Motor neuron (in vitro differentiated cells): ENCODE measurements around the gene RNF225. TPM values are rescaled to one million over a fixed set of nuclear protein-coding genes. Genes with fewer than 3 reads are reported as not detected.
"Not testable (repeated sequence)": the region's sequence is repeated elsewhere in the genome, so short reads cannot be mapped to it uniquely, and the experiment has no call there.

ENCODE experiments used
- ATAC-seq, 8 experiments: fragments of 200-7000 bp; cut with Tn5 transposase; replicated peaks in 6 of 8; 2 replicates each; pipeline ENCODE4 v1.8.0; 2021; ENCODE audit warnings: mild to moderate bottlenecking in 8 of 8, moderate library complexity in 8 of 8
- H3K27ac ChIP-seq, 2 donors: fragments of 250-450 bp; sonication (Bioruptor Pico); 2 replicates each; pipeline ENCODE4 v1.9.0; 2021; ENCODE audit warnings: antibody characterized with exemption in 2 of 2, mild to moderate bottlenecking in 2 of 2, moderate library complexity in 1 of 2
- H3K4me1 ChIP-seq, 2 donors: fragments of 250-450 bp; sonication (Bioruptor Pico); replicated peaks in 1 of 2; 2 replicates each; pipeline ENCODE4 v1.6.1; 2021; ENCODE audit warnings: antibody characterized with exemption in 2 of 2, mild to moderate bottlenecking in 2 of 2, moderate library complexity in 1 of 2
- H3K4me3 ChIP-seq, 5 donors: fragments of 250-450 bp; sonication (Bioruptor Pico); 2 replicates each; pipeline ENCODE4 v1.9.0; 2021; ENCODE audit warnings: antibody characterized with exemption in 5 of 5, mild to moderate bottlenecking in 5 of 5, moderate library complexity in 4 of 5
- WGBS, 10 experiments: fragments of 450-650 bp; shearing (Covaris generic); methylation state at CpG; one replicate each; pipeline ENCODE4 v1.0.0; 2022; 5-methylcytosine and 5-hydroxymethylcytosine counted together
- in situ Hi-C, 9 experiments: fragments of 400-800 bp; cut with MboI; loops; one replicate each; pipeline ENCODE4 v1.15.0; 2021; ENCODE audit warnings: low sequenced_read_pairs in 9 of 9, low pct_unique_long_range_greater_than_20kb in 2 of 9; ENCODE audit not compliant: unreplicated experiment in 9 of 9
- total RNA-seq, 8 experiments: library from RNA; unstranded; fragments of 300-600 nt; gene quantifications; 2 replicates each; pipeline versions ENCODE4 v1.2.3 to v1.2.4, GENCODE V29; 2022

RNF225 gene
- total RNA-seq: not detected

GRCh38 chr19:58395220-58395978, at the start of gene RNF225:
RNF225 (plus strand) TSS chr19:58395656; CDS start chr19:58396090, 434 bp downstream.
- in situ Hi-C loops: no loop called here
- peak; percentile 9 to 40 (median 24) for ATAC-seq
- Histone ChIP-seq H3K27ac (no peak within 1 kb of the TSS), H3K4me1 (peaks cover 4 to 7% of the 10 kb centered on the region in 2 donors), H3K4me3 (peak within 1 kb of the TSS in 1 of 5 donors; percentile 15)
- WGBS, 10 experiments: 0 to 95% (median 33%) methylated on average over 1 to 3 of the region's 21 CpGs; no CpG with 5 or more reads in 5 of the 10 experiments

- Histone ChIP-seq H3K4me1 (peaks cover 5 to 9% of the 10 kb centered on the region in 2 donors), H3K4me3 (peak overlapping the region; percentile 55 to 92 (median 67)), H3K27ac (peak overlapping the region; percentile 75 to 94)
- in situ Hi-C loops: no loop called here
- peak; percentile 44 to 93 (median 92) for ATAC-seq
- 0 to 13% (median 3%) methylated on average over 1 to 10 of the region's 82 CpGs; no CpG with 5 or more reads in 4 of the 10 experiments for WGBS, 10 experiments
These were observed 48.2 kb upstream of the RNF225 start for GRCh38 chr19:58346961-58347929.

DNA sequence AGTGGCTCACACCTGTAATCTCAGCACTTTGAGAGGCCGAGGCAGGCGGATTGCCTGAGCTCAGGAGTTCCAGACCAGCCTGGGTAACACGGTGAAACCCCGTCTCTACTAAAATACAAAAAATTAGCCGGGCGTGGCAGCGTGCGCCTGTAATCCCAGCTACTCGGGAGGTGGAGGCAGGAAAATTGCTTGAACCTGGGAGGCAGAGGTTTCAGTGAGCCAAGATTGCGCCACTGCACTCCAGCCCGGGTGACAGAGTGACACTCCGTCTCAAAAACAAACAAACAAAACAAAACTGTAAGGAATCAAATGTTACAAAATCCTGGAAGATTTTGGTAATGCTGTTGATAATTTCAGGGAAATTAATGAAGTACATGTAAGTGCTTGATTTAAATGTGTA, 47.4 kb upstream of the RNF225 start:
- H3K27ac ChIP-seq, ATAC-seq, in situ Hi-C loops, H3K4me1 ChIP-seq: not testable (repeated sequence)
- H3K4me3 ChIP-seq: peak overlapping the region; percentile 55 to 92 (median 67)
- WGBS, 10 experiments: 0 to 20% (median 4%) methylated on average over 5 to 12 of the region's 12 CpGs; no CpG with 5 or more reads in 3 of the 10 experiments

DNA sequence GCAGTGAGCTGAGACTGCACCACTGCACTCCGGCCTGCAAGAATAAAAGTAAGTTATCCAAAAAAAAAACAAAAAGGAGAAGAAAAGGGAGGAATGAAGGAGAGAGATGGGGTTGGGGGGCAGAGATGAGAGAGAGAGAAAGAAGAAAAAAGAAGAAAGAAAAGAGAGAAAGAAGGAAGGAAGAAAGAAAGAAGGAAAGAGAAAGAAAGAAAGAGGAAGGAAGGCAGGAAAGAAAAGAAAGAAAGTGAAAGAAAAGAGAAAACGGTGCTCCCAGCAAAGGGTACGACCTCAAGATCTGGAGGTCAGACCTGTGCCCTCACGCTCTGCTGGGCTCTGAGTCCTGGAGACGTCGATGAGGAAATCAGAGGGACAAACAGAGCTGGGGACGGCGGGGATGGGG, 45.9 kb upstream of the RNF225 start:
- 35 to 100% (median 80%) methylated on average over 1 to 8 of the region's 8 CpGs; no CpG with 5 or more reads in 2 of the 10 experiments for WGBS, 10 experiments
- in situ Hi-C loops: no loop called here

DNA sequence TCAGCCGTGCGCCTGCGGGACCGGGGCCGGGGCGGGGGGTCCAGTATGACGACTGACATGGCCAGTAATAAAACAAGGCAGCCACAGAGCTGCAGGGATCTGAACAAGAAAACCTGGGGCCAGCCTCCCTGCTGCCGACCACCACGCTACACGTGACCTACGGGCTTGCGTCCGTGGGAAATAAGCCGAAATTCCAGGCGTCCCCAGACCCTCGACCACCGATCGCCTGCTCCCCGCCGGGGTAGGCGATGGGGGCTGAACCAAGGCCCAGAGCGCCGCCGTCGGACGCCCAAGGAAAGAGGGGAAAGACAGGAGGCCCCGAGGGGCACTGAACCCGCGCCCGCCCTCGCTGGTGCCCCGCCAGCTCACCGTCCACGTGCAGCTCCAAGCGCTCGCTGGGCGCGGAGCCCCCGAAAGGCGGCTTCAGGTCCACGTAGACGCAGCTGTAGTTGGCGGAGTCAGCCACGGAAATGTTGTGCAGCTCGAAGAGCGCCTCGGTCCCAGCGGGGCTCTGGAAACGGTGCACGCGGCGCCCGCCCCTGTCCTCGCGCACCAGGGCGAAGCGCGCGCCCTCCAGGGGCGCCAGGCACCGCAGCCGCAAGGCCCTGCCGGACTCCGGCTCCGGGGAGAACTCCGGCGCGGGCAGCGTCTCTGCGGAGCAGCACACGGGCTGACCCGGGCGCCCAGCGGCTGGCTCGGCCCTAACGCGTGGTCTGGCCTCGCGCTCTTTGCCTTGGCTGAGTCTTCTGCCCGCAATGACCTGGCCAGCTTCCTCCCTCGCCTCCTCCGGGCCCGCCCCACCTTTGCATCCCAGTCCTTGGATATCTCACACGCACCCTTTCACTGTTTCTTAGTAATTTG, 45.2 kb upstream of the RNF225 start:
- in situ Hi-C loops: no loop called here
- H3K27ac ChIP-seq: no peak overlapping the region
- no peak for ATAC-seq
- 58 to 95% (median 83%) methylated on average over 1 to 15 of the region's 84 CpGs; no CpG with 5 or more reads in 4 of the 10 experiments for WGBS, 10 experiments
- no peak overlapping the region for H3K4me3 ChIP-seq
- peaks cover 5 to 9% of the 10 kb centered on the region in 2 donors for H3K4me1 ChIP-seq

More for the DNA sequence above, 45.9 kb upstream of the RNF225 start:
- Histone ChIP-seq H3K4me3 (no peak overlapping the region), H3K27ac (no peak overlapping the region), H3K4me1 (peaks cover 5 to 9% of the 10 kb centered on the region in 2 donors)
- no peak for ATAC-seq

DNA sequence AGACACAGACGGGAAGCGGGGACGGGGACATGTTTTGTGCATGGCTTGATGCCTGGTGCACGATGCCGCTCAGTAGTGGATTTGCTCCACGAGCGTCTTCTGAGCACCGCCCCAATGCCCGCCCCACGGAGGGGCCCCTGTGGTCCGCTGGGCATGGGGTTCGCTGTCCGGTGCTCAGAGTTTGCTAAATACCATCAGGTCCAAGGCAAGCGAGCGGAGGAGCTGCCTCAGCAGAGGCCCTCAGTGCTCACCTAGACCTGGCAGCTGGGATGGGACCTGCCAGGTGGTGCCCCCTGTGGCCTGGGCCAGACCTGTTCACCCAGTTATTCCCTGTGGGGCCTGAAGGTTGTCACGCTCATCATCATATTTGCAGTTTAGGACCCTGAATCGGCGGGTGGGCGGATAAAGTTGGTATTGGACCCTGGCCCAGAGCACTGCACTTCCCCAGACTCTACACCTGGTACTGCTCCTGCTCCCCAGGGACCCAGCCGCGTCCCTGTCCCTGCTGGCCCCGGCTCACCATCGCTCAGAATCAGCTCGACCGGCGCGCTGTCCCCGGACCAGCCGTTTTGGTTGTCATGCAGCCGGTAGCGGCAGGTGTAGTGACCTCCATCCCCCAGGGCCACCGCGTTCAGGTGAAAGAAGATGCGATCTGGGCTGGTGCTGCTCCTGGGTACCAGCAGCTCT, 44.4 kb upstream of the RNF225 start:
- Histone ChIP-seq H3K4me1 (peaks cover 5% of the 10 kb centered on the region in 2 donors), H3K27ac (no peak overlapping the region), H3K4me3 (no peak overlapping the region)
- 82 to 100% (median 96%) methylated on average over 1 to 20 of the region's 34 CpGs; no CpG with 5 or more reads in 3 of the 10 experiments for WGBS, 10 experiments
- ATAC-seq: no peak
- in situ Hi-C loops: no loop called here

DNA sequence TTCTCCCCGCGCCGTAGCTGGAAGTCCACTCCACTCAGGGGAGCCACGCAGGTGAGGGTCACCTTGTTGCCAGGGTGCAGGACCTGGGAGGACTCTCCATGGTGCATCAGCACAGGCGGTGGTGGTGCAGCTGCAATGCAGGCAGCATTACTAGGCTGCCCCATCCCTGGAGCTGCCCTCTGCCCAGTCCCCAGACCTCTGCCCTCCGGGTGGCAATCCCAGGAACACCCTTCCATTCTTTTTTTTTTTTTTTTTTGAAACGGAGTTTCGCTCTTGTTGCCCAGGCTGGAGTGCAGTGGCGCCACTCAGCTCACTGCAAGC, 43.9 kb upstream of the RNF225 start:
- H3K4me3 ChIP-seq: no peak overlapping the region
- H3K27ac ChIP-seq: no peak overlapping the region
- no peak for ATAC-seq
- in situ Hi-C loops: no loop called here
- H3K4me1 ChIP-seq: peaks cover 0 to 5% of the 10 kb centered on the region in 2 donors
- WGBS, 10 experiments: 57 to 100% (median 90%) methylated on average over 1 to 6 of the region's 9 CpGs; no CpG with 5 or more reads in 5 of the 10 experiments

DNA sequence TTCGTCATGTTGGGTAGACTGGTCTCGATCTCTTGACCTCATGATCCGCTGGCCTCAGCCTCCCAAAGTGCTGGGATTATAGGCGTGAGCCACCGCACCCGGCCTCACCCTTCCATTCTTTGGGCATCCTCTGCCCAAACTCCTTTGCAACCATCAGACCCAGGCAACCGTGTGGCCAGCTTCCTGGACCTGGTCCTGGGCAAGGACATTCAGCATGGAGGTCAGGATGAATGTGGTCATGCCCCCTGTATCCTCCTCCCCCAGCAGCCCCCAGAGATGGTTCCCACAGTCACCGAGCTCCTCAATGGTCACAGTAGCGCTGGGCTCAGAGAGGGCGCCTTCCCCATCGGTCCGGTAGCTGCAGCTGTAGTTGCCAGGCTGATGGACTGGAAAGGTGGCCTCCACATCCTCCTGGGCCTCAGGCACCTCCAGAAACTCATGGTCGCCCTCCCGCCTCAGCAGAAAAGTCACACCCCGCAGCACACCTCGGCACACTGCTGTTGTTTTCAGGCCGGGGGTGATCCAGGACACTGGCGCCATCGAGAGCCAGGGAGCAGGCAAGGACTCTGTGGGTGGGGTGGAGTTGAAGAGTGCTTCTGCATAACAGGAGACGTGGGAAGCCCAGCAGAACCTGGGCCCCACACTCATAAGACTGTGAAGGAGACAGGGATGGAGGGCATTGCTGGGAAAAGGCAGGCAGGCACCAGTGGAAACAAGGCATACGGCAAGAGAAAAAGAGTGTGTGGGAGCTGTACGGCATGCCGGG, 43.3 kb upstream of the RNF225 start:
- Histone ChIP-seq H3K27ac (no peak overlapping the region), H3K4me1 (peaks cover 0 to 5% of the 10 kb centered on the region in 2 donors), H3K4me3 (no peak overlapping the region)
- in situ Hi-C loops: no loop called here
- ATAC-seq: no peak
- 33 to 92% (median 68%) methylated on average over 3 to 12 of the region's 23 CpGs; no CpG with 5 or more reads in 4 of the 10 experiments for WGBS, 10 experiments

DNA sequence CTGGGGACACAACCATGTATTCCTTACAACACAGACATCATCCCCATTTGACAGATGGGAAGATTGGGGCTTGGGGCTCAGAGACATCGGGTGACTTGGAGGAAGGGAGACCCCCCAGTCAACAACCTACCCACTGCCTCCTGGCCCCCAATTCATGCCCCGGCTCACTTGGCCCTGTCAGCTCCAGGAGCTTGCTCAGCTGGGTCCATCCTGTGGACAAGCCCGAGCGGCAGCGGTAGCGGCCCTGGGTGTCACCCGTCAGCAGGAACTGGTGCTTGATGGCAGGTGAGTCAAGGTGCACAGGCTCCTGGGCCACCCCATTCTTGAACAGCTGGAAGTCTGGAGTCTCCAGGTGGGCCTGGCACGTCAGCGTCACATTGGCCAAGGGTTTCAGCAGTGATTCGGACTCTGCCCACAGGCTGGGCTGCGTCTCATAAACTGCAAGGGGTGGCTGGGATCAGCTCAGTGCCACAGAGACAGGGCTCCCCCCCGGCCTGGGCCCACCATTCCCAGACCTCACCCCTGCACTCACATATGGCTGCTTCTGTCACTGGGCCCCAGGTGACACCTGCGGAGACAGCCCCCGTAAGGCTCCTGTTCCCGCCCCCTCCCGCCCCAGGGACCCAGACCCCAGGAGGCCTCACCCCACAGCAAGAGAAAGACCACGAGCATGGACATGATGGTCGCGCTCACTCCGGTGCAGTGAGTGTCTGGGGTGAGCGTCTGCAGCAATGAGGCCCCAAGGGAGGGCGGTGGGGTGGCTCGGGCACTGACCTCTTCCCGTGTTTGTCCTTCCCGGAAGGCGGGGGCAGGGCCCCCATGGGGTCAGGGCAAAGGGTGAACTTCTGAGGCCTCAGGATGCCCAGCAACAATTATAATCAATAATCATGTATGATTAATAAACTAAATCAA, 42.4 kb upstream of the RNF225 start, which contains the start of gene A1BG:
A1BG (minus strand) TSS at position 733 of the 912 bp plus-strand sequence; CDS start at position 678, 55 bp downstream.
- 92 to 100% (median 100%) methylated on average over 1 to 5 of the region's 26 CpGs; no CpG with 5 or more reads in 7 of the 10 experiments for WGBS, 10 experiments
- H3K27ac ChIP-seq: no peak within 1 kb of the TSS
- ATAC-seq: peak in 1 of 8 experiments; percentile 6
- H3K4me1 ChIP-seq: peaks cover 5% of the 10 kb centered on the region in 2 donors
- in situ Hi-C loops: no loop called here
- no peak within 1 kb of the TSS for H3K4me3 ChIP-seq

- H3K4me3 ChIP-seq: no peak overlapping the region
- peaks cover 0 to 5% of the 10 kb centered on the region in 2 donors for H3K4me1 ChIP-seq
- ATAC-seq: no peak
- in situ Hi-C loops: no loop called here
- 61 to 92% (median 90%) methylated on average over 2 to 6 of the region's 15 CpGs; no CpG with 5 or more reads in 6 of the 10 experiments for WGBS, 10 experiments
- H3K27ac ChIP-seq: no peak overlapping the region
These were observed 41.6 kb upstream of the RNF225 start for GRCh38 chr19:58353717-58354477.
